Lower leg skin (tissue), 4 donors: ENCODE measurements around the gene GRIA1. TPM values are rescaled to one million over a fixed set of nuclear protein-coding genes. Genes with fewer than 3 reads are reported as not detected.

Experiments
- DNase-seq, 2 donors: peaks; one replicate each; pipeline ENCODE4 v3.0.0-alpha.2; 2019; ENCODE audit warnings: low spot score in 2 of 2
- H3K4me3 ChIP-seq: fragments of 200-600 bp; sonication (generic); 2 replicates; pipeline ENCODE4 v1.5.1; 2017; ENCODE audit warnings: mild to moderate bottlenecking, low read depth; ENCODE audit not compliant: poor library complexity, severe bottlenecking
- POLR2A ChIP-seq, 2 donors: fragments of 450-650 bp; IDR thresholded peaks; one replicate each; pipeline ENCODE4 v1.6.1; 2016 to 2017; ENCODE audit warnings: antibody characterized with exemption in 2 of 2, mild to moderate bottlenecking in 1 of 2, moderate library complexity in 1 of 2
- WGBS, 2 donors: methylation state at CpG; one replicate each; pipeline ENCODE4 v1.1.5; 2018; 5-methylcytosine and 5-hydroxymethylcytosine counted together
- intact Hi-C: fragments of 100-400 bp; cut with DNase I; formaldehyde crosslinking; loops from one replicate; pipeline ENCODE4 v1.15.0; 2023; ENCODE audit warnings: low total_unique reads
- total RNA-seq, 4 donors: library from RNA; depleted of rRNA; stranded (reverse); fragments of >200 nt; gene quantifications; one replicate each; pipeline ENCODE4 v1.1.0, GENCODE V29; 2016
- TF ChIP-seq, protein P1 (sequence below), 3 donors: fragments of 450-650 bp; IDR thresholded peaks; one replicate each; pipeline ENCODE4 v1.5.1; 2016; ENCODE audit warnings: antibody characterized with exemption in 3 of 3, mild to moderate bottlenecking in 3 of 3, moderate library complexity in 2 of 3

The GRIA1 gene
- total RNA-seq, 4 donors from 2014 or later: 0.08 to 2.3 (median 0.40) TPM

DNA sequence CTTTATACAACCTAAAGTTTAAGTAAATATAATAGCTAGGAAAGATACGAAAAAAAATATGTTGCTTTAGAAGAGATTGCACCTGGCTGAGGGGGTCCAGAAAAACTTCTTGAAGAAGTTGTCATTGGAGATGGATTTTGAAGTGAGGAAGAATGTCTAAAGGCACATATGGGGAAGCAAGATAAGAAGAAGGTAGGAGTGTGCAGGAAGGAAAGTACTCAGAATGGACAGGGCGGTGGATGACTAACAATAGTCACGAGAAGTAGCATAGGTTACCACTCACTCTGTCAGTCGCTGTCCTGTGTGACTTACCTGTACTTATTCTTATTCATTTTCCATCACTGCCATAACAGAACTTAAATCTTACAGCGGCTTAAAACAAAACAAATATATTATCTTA lies 251.6 kb downstream of the GRIA1 start:
- TF ChIP-seq, protein P1, sequence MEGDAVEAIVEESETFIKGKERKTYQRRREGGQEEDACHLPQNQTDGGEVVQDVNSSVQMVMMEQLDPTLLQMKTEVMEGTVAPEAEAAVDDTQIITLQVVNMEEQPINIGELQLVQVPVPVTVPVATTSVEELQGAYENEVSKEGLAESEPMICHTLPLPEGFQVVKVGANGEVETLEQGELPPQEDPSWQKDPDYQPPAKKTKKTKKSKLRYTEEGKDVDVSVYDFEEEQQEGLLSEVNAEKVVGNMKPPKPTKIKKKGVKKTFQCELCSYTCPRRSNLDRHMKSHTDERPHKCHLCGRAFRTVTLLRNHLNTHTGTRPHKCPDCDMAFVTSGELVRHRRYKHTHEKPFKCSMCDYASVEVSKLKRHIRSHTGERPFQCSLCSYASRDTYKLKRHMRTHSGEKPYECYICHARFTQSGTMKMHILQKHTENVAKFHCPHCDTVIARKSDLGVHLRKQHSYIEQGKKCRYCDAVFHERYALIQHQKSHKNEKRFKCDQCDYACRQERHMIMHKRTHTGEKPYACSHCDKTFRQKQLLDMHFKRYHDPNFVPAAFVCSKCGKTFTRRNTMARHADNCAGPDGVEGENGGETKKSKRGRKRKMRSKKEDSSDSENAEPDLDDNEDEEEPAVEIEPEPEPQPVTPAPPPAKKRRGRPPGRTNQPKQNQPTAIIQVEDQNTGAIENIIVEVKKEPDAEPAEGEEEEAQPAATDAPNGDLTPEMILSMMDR (IDR thresholded peaks at IDR 0.05): no peak
- TF ChIP-seq POLR2A (IDR thresholded peaks at IDR 0.05): no peak
- intact Hi-C loops: no loop called here
- no peak overlapping the region for H3K4me3 ChIP-seq
- DNase-seq: no peak
- WGBS, 2 donors: 67 to 81% methylated on average over 5 of the region's 5 CpGs

DNA sequence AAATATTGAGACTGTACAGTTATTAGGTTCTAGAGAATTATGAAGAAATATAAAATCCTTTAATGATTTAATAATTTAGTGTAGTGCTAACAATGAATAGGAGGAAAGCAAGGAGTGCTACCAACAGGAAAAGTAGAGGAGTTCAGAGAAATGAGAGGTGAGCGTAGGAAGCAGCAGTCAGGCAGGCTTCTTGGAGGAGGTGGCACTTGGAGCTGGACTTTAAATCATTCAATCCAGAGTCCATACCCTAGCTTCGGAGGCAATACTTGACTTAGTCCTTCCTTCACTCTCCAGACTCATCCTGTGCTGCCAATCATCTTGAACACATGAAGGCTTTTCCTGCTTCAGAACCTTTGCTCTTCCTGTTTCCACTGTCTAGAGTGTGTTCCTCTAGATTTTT lies 254.3 kb downstream of the GRIA1 start:
- no peak overlapping the region for H3K4me3 ChIP-seq
- intact Hi-C loops: no loop called here
- TF ChIP-seq POLR2A (IDR thresholded peaks at IDR 0.05): no peak
- TF ChIP-seq, protein P1 (IDR thresholded peaks at IDR 0.05): no peak
- 78 to 81% methylated on average over 2 of the region's 2 CpGs for WGBS, 2 donors
- DNase-seq: no peak

DNA sequence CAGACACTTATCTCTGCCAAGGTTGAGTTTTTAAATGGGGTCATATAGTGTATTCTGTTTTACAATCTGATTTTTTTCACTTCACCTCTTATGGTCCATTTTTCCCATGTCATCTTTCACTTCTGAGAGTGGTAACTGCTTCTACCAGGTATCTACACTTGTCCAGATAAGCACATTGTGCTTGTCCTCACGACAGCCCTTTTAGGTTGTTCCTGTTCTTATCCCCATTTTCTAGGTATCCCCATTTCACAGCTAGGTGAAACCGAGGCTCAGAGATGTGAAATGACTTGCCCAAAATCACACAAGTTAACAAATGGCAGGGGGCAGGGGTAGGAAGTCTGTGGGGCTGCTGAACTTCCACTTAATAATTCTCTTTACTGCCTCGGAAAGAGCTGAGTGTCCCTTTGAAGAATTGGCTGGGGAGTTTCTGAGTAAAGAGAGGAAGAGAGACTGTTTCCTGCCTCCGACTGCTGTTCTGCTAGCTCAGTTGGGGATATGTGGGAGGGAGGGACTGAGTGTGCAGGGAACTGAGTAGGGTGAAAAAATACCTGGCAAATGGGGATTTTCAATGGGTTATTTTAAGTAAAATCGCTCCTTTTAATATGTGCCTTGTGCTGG lies 255.4 kb downstream of the GRIA1 start:
- DNase-seq: no peak
- no peak for TF ChIP-seq POLR2A (IDR thresholded peaks at IDR 0.05)
- TF ChIP-seq, protein P1 (IDR thresholded peaks at IDR 0.05): no peak
- WGBS, 2 donors: 54 to 61% methylated on average over 5 of the region's 5 CpGs
- no peak overlapping the region for H3K4me3 ChIP-seq
- intact Hi-C loops: no loop called here

DNA sequence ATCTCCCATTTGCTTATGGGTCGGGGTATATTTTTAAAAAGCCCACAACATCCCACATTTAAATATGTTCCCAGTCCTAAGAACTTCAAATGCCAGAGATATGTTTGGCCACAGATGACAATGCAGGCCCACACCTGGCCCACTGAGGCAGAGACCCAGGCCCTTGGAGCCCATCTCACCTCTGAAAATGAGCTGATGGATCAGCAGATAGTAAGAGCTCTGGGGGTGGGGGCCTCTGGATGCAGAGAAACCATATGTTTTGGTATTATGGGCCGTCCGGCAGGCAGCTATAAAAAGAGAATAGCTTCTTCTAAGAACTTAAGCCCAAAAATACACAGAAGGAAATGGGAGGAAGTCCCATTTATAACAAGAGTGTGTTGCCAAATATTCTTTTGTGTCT lies 256.0 kb downstream of the GRIA1 start:
- no peak for DNase-seq
- WGBS, 2 donors: 65 to 87% methylated on average over 3 of the region's 3 CpGs
- H3K4me3 ChIP-seq: no peak overlapping the region
- TF ChIP-seq POLR2A (IDR thresholded peaks at IDR 0.05): no peak
- TF ChIP-seq, protein P1 (IDR thresholded peaks at IDR 0.05): no peak
- intact Hi-C loops: no loop called here

DNA sequence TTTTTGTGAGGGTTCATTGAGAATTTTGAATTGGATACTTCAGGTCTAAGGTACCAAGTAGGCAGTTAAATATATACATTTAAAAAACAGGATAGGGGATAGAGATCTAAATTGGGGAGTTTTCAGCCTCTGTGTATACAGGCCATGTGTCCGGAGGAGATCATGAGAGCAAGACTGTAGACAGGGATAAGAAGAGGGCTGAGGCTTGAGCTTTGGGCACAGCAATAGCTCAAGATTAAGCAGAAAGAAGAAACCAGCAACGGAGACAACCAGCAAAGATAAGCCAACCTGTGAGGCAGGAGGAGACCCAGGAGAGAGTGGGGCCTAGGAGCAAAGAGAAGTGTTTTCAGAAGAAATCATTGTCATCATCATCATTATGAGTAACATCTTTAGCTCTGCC lies 258.4 kb downstream of the GRIA1 start:
- 91 to 94% methylated on average over 2 of the region's 2 CpGs for WGBS, 2 donors
- DNase-seq: no peak
- intact Hi-C loops: no loop called here
- no peak overlapping the region for H3K4me3 ChIP-seq
- TF ChIP-seq, protein P1 (IDR thresholded peaks at IDR 0.05): no peak
- TF ChIP-seq POLR2A (IDR thresholded peaks at IDR 0.05): no peak

DNA sequence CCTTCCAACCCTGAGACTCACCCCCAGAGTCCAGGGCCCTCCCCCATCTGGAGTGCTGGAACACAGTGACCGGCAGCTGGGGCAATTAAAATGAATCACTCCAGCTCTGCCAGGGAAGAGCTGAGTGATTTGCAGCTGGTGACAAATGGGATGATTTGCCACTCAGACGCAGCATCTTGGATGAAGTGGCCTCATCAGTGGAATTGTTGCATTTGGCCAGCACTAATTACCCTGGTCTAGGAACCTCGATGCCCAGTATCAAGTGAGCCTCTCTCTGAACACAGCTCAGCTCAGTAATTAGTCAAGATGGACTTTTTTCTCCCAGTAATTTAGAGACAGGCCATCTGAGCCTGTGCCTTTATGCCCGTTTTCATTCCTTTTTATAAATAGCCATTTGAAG lies 259.5 kb downstream of the GRIA1 start:
- intact Hi-C loops: no loop called here
- TF ChIP-seq POLR2A (IDR thresholded peaks at IDR 0.05): no peak
- TF ChIP-seq, protein P1 (IDR thresholded peaks at IDR 0.05): no peak
- WGBS, 2 donors: 59 to 67% methylated on average over 4 of the region's 4 CpGs
- DNase-seq: no peak
- H3K4me3 ChIP-seq: no peak overlapping the region
